ENCODE results near the gene SYT6. TPM values are rescaled to one million over a fixed set of nuclear protein-coding genes. Genes with fewer than 3 reads are reported as not detected.

SYT6 gene
- total and polyA plus RNA-seq, 10 of the 15 experiments (the other 5 are each of a cell fraction or from before 2014, with no cell fraction given) = 0.05 to 0.39 TPM; not detected in 8

GRCh38 chr1:114091711-114092110, 62.0 kb downstream of the SYT6 start:
- no peaks in the 10 kb centered on the region for H3K9me3 ChIP-seq (replicated peaks; ENCODE audit: control insufficient read depth, insufficient read depth, low read length)
- WGBS (ENCODE audit: insufficient coverage, insufficient replicate concordance, low lambda C conversion rate, missing lambda C conversion rate) = 54% methylated on average over 10 of the region's 10 CpGs
- no peak overlapping the region for H3K9ac ChIP-seq (ENCODE audit: control insufficient read depth, insufficient read depth, low read length)
- H3K27ac ChIP-seq (ENCODE audit: control insufficient read depth, insufficient read depth) = no peak overlapping the region
- intact Hi-C loops (cut with micrococcal nuclease; ENCODE audit: unreplicated experiment) (no loop called here), in situ Hi-C loops (cut with MboI) (no loop called here)
- H3K4me1 ChIP-seq (ENCODE audit: control insufficient read depth, insufficient read depth, low read length) = no peaks in the 10 kb centered on the region
- no peaks in the 10 kb centered on the region for H4K20me1 ChIP-seq (ENCODE audit: control insufficient read depth, insufficient read depth)
- no peak overlapping the region for H2AFZ ChIP-seq (ENCODE audit: control insufficient read depth, low read depth, low read length)
- DNase-seq (ENCODE audit: low read depth, low spot score) = no peak
- no peak overlapping the region for H3K4me2 ChIP-seq (ENCODE audit: control insufficient read depth, insufficient read depth)
- peaks cover 1 to 4% of the 10 kb centered on the region in 2 experiments; a peak in 2 of 4 replicates for H3K27me3 ChIP-seq (replicated peaks in 1 of 2; ENCODE audit: control insufficient read depth in 2 of 2, insufficient read depth in 2 of 2, low read length in 1 of 2)
- RAD21 ChIA-PET (ENCODE audit: unreplicated experiment) = interaction anchor here (0.9 to 1.8 kb wide), 2 partner anchors 16 to 108 kb away, joined by 4 read pairs; no protein-coding TSS in a partner anchor
- no peak overlapping the region for H3K4me3 ChIP-seq
- SMC1A ChIA-PET (ENCODE audit: uncharacterized antibody, unreplicated experiment) = interaction anchor here (1.2 kb wide), 1 partner anchor 16 kb away, joined by 3 read pairs; no protein-coding TSS in a partner anchor
- ATAC-seq = no peak
- no peaks in the 10 kb centered on the region for H3K36me3 ChIP-seq (ENCODE audit: control insufficient read depth in 2 of 2, insufficient read depth in 2 of 2, low read length in 1 of 2)
- BruUV-seq (replicated peaks) = no TSS peak
- TF ChIP-seq RAD21 (IDR thresholded peaks at IDR 0.05; ENCODE audit: insufficient read depth, low read depth, low read length) = no peak
- TF ChIP-seq HSF1 (IDR thresholded peaks at IDR 0.05; ENCODE audit: low read depth, low read length) = no peak
- TF ChIP-seq POU2F2 (IDR thresholded peaks at IDR 0.05; ENCODE audit: borderline replicate concordance, low read depth, low read length) = no peak
- TF ChIP-seq WRNIP1 (IDR thresholded peaks at IDR 0.05; ENCODE audit: borderline replicate concordance, low read depth, low read length) = no peak
- no peak for TF ChIP-seq RBBP5 (conservative IDR thresholded peaks at IDR 0.05)
- TF ChIP-seq GATAD2B (conservative IDR thresholded peaks at IDR 0.05; ENCODE audit: low read depth) = no peak
- TF ChIP-seq MEF2B (IDR thresholded peaks at IDR 0.05; ENCODE audit: partially characterized antibody, poor library complexity, severe bottlenecking) = no peak
- no peak for TF ChIP-seq IRF4 (IDR thresholded peaks at IDR 0.05; ENCODE audit: low read depth, low read length)
- CTCF ChIA-PET = interaction anchor here (0.6 to 1.6 kb wide), 7 partner anchors 10 to 192 kb away, joined by 3 to 5 read pairs (median 3); no protein-coding TSS in a partner anchor
- H3K79me2 ChIP-seq (ENCODE audit: control insufficient read depth, insufficient read depth, low read length) = no peaks in the 10 kb centered on the region
- FAIRE-seq = no peak
- POLR2A ChIA-PET = interaction anchor here (0.6 kb wide), 1 partner anchor 143 kb away, joined by 3 read pairs; no protein-coding TSS in a partner anchor

Data from GM12878 (cell line).